ENCODE data around the gene CADM4. TPM values are rescaled to one million over a fixed set of nuclear protein-coding genes. Genes with fewer than 3 reads are reported as not detected.
"Not testable (repeated sequence)": the region's sequence is repeated elsewhere in the genome, so short reads cannot be mapped to it uniquely, and the experiment has no call there.

The CADM4 gene
- total RNA-seq, 1 donor from 2014 or later = 3.5 TPM

GRCh38 chr19:43609872-43610271 is 29.8 kb downstream of the CADM4 start:
- no peak overlapping the region for H3K27ac ChIP-seq
- DNase-seq (ENCODE audit: low spot score in 2 of 2) = no peak
- H3K9me3 ChIP-seq = no peaks in the 10 kb centered on the region
- no peaks in the 10 kb centered on the region for H3K4me1 ChIP-seq
- H3K27me3 ChIP-seq = no peaks in the 10 kb centered on the region
- peaks cover 31 to 36% of the 10 kb centered on the region in 2 donors for H3K36me3 ChIP-seq
- intact Hi-C loops (cut with DNase I) = no loop called here
- TF ChIP-seq CTCF (IDR thresholded peaks at IDR 0.05) = no peak
- no peak overlapping the region for H3K4me3 ChIP-seq

- intact Hi-C loops (cut with DNase I) = no loop called here
- Histone ChIP-seq H3K4me3 (no peak overlapping the region), H3K9me3 (no peaks in the 10 kb centered on the region), H3K4me1 (no peaks in the 10 kb centered on the region), H3K27ac (no peak overlapping the region), H3K36me3 (peaks cover 19 to 21% of the 10 kb centered on the region in 2 donors), H3K27me3 (no peaks in the 10 kb centered on the region)
- no peak for TF ChIP-seq CTCF (IDR thresholded peaks at IDR 0.05)
- DNase-seq (ENCODE audit: low spot score in 2 of 2) = no peak
These were observed 32.1 kb downstream of the CADM4 start for GRCh38 chr19:43607238-43608205.

- no peak for TF ChIP-seq CTCF (IDR thresholded peaks at IDR 0.05)
- Histone ChIP-seq H3K4me1 (no peaks in the 10 kb centered on the region), H3K27me3 (no peaks in the 10 kb centered on the region), H3K4me3 (no peak overlapping the region), H3K9me3 (no peaks in the 10 kb centered on the region), H3K27ac (no peak overlapping the region), H3K36me3 (peaks cover 12 to 19% of the 10 kb centered on the region in 2 donors)
- intact Hi-C loops (cut with DNase I) = no loop called here
- no peak for DNase-seq (ENCODE audit: low spot score in 2 of 2)
These were observed 33.0 kb downstream of the CADM4 start for GRCh38 chr19:43606569-43607229.

- no peaks in the 10 kb centered on the region for H3K27me3 ChIP-seq
- TF ChIP-seq CTCF (IDR thresholded peaks at IDR 0.05) = no peak
- H3K4me1 ChIP-seq = no peaks in the 10 kb centered on the region
- H3K27ac ChIP-seq = no peak overlapping the region
- no peak overlapping the region for H3K4me3 ChIP-seq
- no peak for DNase-seq (ENCODE audit: low spot score in 2 of 2)
- no peaks in the 10 kb centered on the region for H3K9me3 ChIP-seq
- H3K36me3 ChIP-seq = peaks cover 9 to 21% of the 10 kb centered on the region in 2 donors
- intact Hi-C loops (cut with DNase I) = no loop called here
These were observed 33.6 kb downstream of the CADM4 start for GRCh38 chr19:43605875-43606568.

GRCh38 chr19:43600326-43600725 is 39.3 kb downstream of the CADM4 start:
- H3K27me3 ChIP-seq; H3K9me3 ChIP-seq; H3K27ac ChIP-seq; intact Hi-C loops (cut with DNase I); H3K4me3 ChIP-seq; DNase-seq (ENCODE audit: low spot score in 2 of 2): not testable (repeated sequence)
- Histone ChIP-seq H3K4me1 (peaks cover 9 to 12% of the 10 kb centered on the region in 2 donors), H3K36me3 (peaks cover 13 to 23% of the 10 kb centered on the region in 2 donors)

Data from ascending aorta (tissue), 2 donors.